ENCODE data around the gene RNU4-1. TPM values are rescaled to one million over a fixed set of nuclear protein-coding genes. Genes with fewer than 3 reads are reported as not detected.

The RNU4-1 gene
- polyA plus RNA-seq, 1 donor from 2014 or later, result not detected

DNA sequence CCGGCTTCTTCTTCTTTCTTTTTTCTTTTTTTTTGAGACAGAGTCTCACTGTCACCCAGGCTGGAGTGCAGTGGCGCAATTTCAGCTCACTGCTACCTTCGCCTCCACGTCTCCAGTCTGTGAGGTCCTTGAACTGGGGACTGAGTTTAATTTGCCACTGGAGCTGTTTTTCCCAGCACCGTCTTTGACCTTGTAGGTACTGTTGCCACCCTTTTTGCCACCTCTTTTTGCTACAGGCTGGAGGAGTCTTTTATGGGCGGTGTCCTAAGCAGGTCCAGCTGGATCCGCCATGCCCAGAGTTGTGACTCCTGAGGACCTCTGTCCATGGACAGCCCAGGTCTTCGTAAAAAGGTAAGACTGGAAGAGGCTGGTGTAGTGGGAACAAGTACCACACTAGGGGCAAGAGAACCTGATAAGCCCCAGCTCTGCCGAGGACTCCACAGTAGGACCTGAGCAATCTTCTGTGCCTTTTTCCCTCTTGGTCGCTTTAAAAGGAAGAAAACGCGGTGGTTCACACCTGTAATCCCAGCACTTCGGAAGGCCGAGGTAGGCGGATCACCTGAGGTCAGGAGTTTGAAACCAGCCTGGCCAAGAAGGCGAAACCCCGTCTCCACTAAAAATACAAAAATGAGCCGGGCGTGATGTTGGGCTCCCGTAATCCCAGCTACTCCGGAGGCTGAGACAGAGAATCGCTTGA lies 2.3 kb downstream of the RNU4-1 start:
- Histone ChIP-seq H3F3A (ENCODE audit: insufficient read depth, low read length, poor library complexity, severe bottlenecking) (no peaks in the 10 kb centered on the region), H3K9me2 (ENCODE audit: insufficient read depth, low read length) (no peaks in the 10 kb centered on the region), H3K9me3 (ENCODE audit: low read length) (no peaks in the 10 kb centered on the region), H3K79me2 (replicated peaks; ENCODE audit: insufficient read depth, low read length) (no peaks in the 10 kb centered on the region), H3K4me3 (ENCODE audit: low read length) (no peak overlapping the region), H3K27ac (ENCODE audit: low read length) (peak overlapping the region; percentile 24), H3K4me2 (ENCODE audit: low read length) (no peak overlapping the region), H3K36me3 (ENCODE audit: insufficient read depth, low read length) (no peaks in the 10 kb centered on the region), H3K27me3 (ENCODE audit: insufficient read depth, low read depth, low read length) (no peaks in the 10 kb centered on the region), H3K9ac (ENCODE audit: low read length) (no peak overlapping the region), H4K20me1 (ENCODE audit: insufficient read depth) (no peaks in the 10 kb centered on the region), H2AFZ (ENCODE audit: low read depth, low read length) (no peak overlapping the region)
- no peak for TF ChIP-seq SMC3 (conservative IDR thresholded peaks at IDR 0.05; ENCODE audit: poor library complexity)
- no peak for TF ChIP-seq TAF1 (IDR thresholded peaks at IDR 0.05; ENCODE audit: low read depth)
- no peak for TF ChIP-seq EZH2 (IDR thresholded peaks at IDR 0.05; ENCODE audit: borderline replicate concordance, insufficient read depth, low read length, poor library complexity, severe bottlenecking)
- TF ChIP-seq RAD21 (conservative IDR thresholded peaks at IDR 0.05), result no peak
- TF ChIP-seq MXI1 (conservative IDR thresholded peaks at IDR 0.05; ENCODE audit: poor library complexity, severe bottlenecking), result no peak
- TF ChIP-seq EP300 (conservative IDR thresholded peaks at IDR 0.05; ENCODE audit: poor library complexity, severe bottlenecking), result no peak
- no peak for TF ChIP-seq POLR2AphosphoS5 (IDR thresholded peaks at IDR 0.05)
- TF ChIP-seq, protein P1, sequence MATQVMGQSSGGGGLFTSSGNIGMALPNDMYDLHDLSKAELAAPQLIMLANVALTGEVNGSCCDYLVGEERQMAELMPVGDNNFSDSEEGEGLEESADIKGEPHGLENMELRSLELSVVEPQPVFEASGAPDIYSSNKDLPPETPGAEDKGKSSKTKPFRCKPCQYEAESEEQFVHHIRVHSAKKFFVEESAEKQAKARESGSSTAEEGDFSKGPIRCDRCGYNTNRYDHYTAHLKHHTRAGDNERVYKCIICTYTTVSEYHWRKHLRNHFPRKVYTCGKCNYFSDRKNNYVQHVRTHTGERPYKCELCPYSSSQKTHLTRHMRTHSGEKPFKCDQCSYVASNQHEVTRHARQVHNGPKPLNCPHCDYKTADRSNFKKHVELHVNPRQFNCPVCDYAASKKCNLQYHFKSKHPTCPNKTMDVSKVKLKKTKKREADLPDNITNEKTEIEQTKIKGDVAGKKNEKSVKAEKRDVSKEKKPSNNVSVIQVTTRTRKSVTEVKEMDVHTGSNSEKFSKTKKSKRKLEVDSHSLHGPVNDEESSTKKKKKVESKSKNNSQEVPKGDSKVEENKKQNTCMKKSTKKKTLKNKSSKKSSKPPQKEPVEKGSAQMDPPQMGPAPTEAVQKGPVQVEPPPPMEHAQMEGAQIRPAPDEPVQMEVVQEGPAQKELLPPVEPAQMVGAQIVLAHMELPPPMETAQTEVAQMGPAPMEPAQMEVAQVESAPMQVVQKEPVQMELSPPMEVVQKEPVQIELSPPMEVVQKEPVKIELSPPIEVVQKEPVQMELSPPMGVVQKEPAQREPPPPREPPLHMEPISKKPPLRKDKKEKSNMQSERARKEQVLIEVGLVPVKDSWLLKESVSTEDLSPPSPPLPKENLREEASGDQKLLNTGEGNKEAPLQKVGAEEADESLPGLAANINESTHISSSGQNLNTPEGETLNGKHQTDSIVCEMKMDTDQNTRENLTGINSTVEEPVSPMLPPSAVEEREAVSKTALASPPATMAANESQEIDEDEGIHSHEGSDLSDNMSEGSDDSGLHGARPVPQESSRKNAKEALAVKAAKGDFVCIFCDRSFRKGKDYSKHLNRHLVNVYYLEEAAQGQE (IDR thresholded peaks at IDR 0.05; ENCODE audit: borderline replicate concordance), result no peak
- TF ChIP-seq, protein P2, sequence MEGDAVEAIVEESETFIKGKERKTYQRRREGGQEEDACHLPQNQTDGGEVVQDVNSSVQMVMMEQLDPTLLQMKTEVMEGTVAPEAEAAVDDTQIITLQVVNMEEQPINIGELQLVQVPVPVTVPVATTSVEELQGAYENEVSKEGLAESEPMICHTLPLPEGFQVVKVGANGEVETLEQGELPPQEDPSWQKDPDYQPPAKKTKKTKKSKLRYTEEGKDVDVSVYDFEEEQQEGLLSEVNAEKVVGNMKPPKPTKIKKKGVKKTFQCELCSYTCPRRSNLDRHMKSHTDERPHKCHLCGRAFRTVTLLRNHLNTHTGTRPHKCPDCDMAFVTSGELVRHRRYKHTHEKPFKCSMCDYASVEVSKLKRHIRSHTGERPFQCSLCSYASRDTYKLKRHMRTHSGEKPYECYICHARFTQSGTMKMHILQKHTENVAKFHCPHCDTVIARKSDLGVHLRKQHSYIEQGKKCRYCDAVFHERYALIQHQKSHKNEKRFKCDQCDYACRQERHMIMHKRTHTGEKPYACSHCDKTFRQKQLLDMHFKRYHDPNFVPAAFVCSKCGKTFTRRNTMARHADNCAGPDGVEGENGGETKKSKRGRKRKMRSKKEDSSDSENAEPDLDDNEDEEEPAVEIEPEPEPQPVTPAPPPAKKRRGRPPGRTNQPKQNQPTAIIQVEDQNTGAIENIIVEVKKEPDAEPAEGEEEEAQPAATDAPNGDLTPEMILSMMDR (IDR thresholded peaks at IDR 0.05; ENCODE audit: poor library complexity, severe bottlenecking), result no peak

DNA sequence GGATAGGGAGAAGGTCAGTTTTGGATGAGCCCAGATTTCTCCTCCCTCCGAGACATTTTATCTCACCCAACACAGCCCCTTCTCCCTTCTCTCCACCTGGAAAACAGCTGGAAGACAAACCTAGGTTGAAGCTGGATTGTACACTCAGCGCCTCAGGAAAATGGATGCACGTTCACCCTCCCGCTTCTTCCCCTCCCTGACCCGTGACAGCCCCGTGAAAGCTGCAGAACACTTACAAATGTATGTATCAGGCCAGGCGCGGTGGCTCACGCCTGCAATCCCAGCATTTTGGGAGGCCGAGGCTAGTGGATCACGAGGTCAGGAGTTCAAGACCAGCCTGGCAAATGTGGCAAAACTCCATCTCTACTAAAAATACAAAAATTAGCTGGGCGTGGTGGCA lies 5.5 kb downstream of the RNU4-1 start:
- Histone ChIP-seq H3K4me2 (ENCODE audit: low read length) (no peak overlapping the region), H4K20me1 (ENCODE audit: insufficient read depth) (no peaks in the 10 kb centered on the region), H3K36me3 (ENCODE audit: insufficient read depth, low read length) (no peaks in the 10 kb centered on the region), H3K27ac (ENCODE audit: low read length) (no peak overlapping the region), H3K9ac (ENCODE audit: low read length) (no peak overlapping the region), H3K27me3 (ENCODE audit: insufficient read depth, low read depth, low read length) (no peaks in the 10 kb centered on the region), H3K4me3 (ENCODE audit: low read length) (no peak overlapping the region), H3K79me2 (replicated peaks; ENCODE audit: insufficient read depth, low read length) (no peaks in the 10 kb centered on the region), H2AFZ (ENCODE audit: low read depth, low read length) (no peak overlapping the region), H3K9me2 (ENCODE audit: insufficient read depth, low read length) (no peaks in the 10 kb centered on the region), H3F3A (ENCODE audit: insufficient read depth, low read length, poor library complexity, severe bottlenecking) (no peaks in the 10 kb centered on the region), H3K9me3 (ENCODE audit: low read length) (no peaks in the 10 kb centered on the region)
- TF ChIP-seq, protein P2 (IDR thresholded peaks at IDR 0.05; ENCODE audit: poor library complexity, severe bottlenecking), result no peak
- no peak for TF ChIP-seq MXI1 (conservative IDR thresholded peaks at IDR 0.05; ENCODE audit: poor library complexity, severe bottlenecking)
- TF ChIP-seq EZH2 (IDR thresholded peaks at IDR 0.05; ENCODE audit: borderline replicate concordance, insufficient read depth, low read length, poor library complexity, severe bottlenecking), result no peak
- TF ChIP-seq POLR2AphosphoS5 (IDR thresholded peaks at IDR 0.05), result no peak
- TF ChIP-seq TAF1 (IDR thresholded peaks at IDR 0.05; ENCODE audit: low read depth), result no peak
- no peak for TF ChIP-seq EP300 (conservative IDR thresholded peaks at IDR 0.05; ENCODE audit: poor library complexity, severe bottlenecking)
- TF ChIP-seq, protein P1 (IDR thresholded peaks at IDR 0.05; ENCODE audit: borderline replicate concordance), result no peak
- no peak for TF ChIP-seq SMC3 (conservative IDR thresholded peaks at IDR 0.05; ENCODE audit: poor library complexity)
- no peak for TF ChIP-seq RAD21 (conservative IDR thresholded peaks at IDR 0.05)

All from neural cell (in vitro differentiated cells).